K562 (cell line): ENCODE results near the gene ASB2. TPM values are rescaled to one million over a fixed set of nuclear protein-coding genes. Genes with fewer than 3 reads are reported as not detected.

ENCODE experiments used
- ATAC-seq: fragments of 200-7000 bp; cut with Tn5 transposase; 3 replicates; pipeline ENCODE4 v1.9.1; 2020; ENCODE audit warnings: moderate library complexity
- BruUV-seq: library from RNA; stranded (reverse); fragments of 400-500 nt; replicated peaks from 2 replicates; lab custom pipeline; 2021; lab: Mats Ljungman, UMichigan
- CTCF ChIA-PET: fragments of 300-600 bp; formaldehyde crosslinking; extraction: SDS; loops from one replicate; lab custom pipeline; 2021; ENCODE audit warnings: low intra/inter-chr PET ratio; lab: Yijun Ruan, JAX
- POLR2A ChIA-PET: fragments of 300-600, 350-650 bp; sonication (Branson Sonifier 250); formaldehyde crosslinking; extraction: SDS; loops from one replicate; lab custom pipeline; 2021; ENCODE audit warnings: antibody characterized with exemption, inconsistent platforms; lab: Yijun Ruan, JAX
- DNase-seq, 4 experiments: peaks; one replicate each; pipeline versions ENCODE4 v3.0.0 to v3.0.0-alpha.2; 2011 to 2018; ENCODE audit warnings: low spot score in 3 of 4, mixed read lengths in 3 of 4; ENCODE audit errors: extremely low read depth in 1 of 4
- FAIRE-seq: peaks from 2 replicates; lab custom pipeline; 2011; peaks lifted over from hg19 to GRCh38; lab: Jason Lieb, UNC
- H2AFZ ChIP-seq: 2 replicates; pipeline ENCODE4 v1.6.0; 2011; ENCODE audit warnings: low read depth, low read length, control low read depth, inconsistent platforms
- H3K27ac ChIP-seq: fragments of 200-600 bp; 3 replicates; pipeline ENCODE4 v1.8.0; 2011; ENCODE audit warnings: low read depth, mild to moderate bottlenecking, control low read depth, inconsistent platforms, low read length, moderate library complexity, mixed read lengths; ENCODE audit errors: extremely low read depth
- H3K27me3 ChIP-seq, 2 experiments: fragments of 300-600 bp in 1 of 2; 2 replicates in 1 of 2; 3 replicates in 1 of 2; pipeline versions ENCODE4 v1.6.0 to v1.8.0; 2011; ENCODE audit warnings: inconsistent platforms in 2 of 2, low read length in 2 of 2, mild to moderate bottlenecking in 1 of 2, mixed read lengths in 1 of 2, moderate library complexity in 1 of 2; ENCODE audit not compliant: control insufficient read depth in 2 of 2, insufficient read depth in 2 of 2
- H3K36me3 ChIP-seq: fragments of 300-600 bp; 3 replicates; pipeline ENCODE4 v1.8.0; 2011; ENCODE audit warnings: mild to moderate bottlenecking, low read length, inconsistent platforms; ENCODE audit not compliant: control insufficient read depth, insufficient read depth
- H3K4me1 ChIP-seq, 2 experiments: fragments of 200-600 bp in 1 of 2; replicated peaks in 1 of 2; 2 replicates in 1 of 2; 3 replicates in 1 of 2; pipeline versions ENCODE4 v1.5.1 to v1.8.0; 2011; ENCODE audit warnings: inconsistent platforms in 2 of 2, low read length in 2 of 2, mild to moderate bottlenecking in 1 of 2, mixed read lengths in 1 of 2, moderate library complexity in 1 of 2; ENCODE audit not compliant: control insufficient read depth in 2 of 2, insufficient read depth in 2 of 2
- H3K4me2 ChIP-seq: 2 replicates; pipeline ENCODE4 v1.6.1; 2011; ENCODE audit warnings: low read length, control low read depth, inconsistent platforms, mixed read lengths; ENCODE audit not compliant: insufficient read depth
- H3K4me3 ChIP-seq: fragments of 200-600 bp; sonication (generic), shearing (Covaris generic); 2 replicates; pipeline ENCODE4 v1.5.1; 2016; ENCODE audit warnings: control low read depth, inconsistent platforms
- H3K79me2 ChIP-seq: fragments of 200-600 bp; 3 replicates; pipeline ENCODE4 v1.8.0; 2011; ENCODE audit warnings: low read length, inconsistent platforms; ENCODE audit not compliant: control insufficient read depth, insufficient read depth
- H3K9ac ChIP-seq, 2 experiments: 2 replicates each; pipeline versions ENCODE4 v1.6.0 to v1.6.1; 2011; ENCODE audit warnings: low read depth in 2 of 2, low read length in 2 of 2, control low read depth in 1 of 2, inconsistent platforms in 1 of 2, mild to moderate bottlenecking in 1 of 2, mixed read lengths in 1 of 2; ENCODE audit not compliant: insufficient read depth in 1 of 2
- H3K9me1 ChIP-seq: one replicate; pipeline ENCODE4 v1.6.0; 2011; ENCODE audit warnings: inconsistent platforms, mild to moderate bottlenecking, low read length, moderate library complexity; ENCODE audit not compliant: control insufficient read depth, insufficient read depth
- H3K9me3 ChIP-seq: replicated peaks from 2 replicates; pipeline ENCODE4 v1.5.1; 2011; ENCODE audit warnings: low read depth, low read length, inconsistent platforms; ENCODE audit not compliant: control insufficient read depth, insufficient read depth
- H4K20me1 ChIP-seq: replicated peaks from 2 replicates; pipeline ENCODE4 v1.6.1; 2011; ENCODE audit warnings: low read length, inconsistent platforms, mixed read lengths; ENCODE audit not compliant: control insufficient read depth, insufficient read depth
- BDP1 ChIP-seq: IDR thresholded peaks from 3 replicates; pipeline ENCODE4 v1.6.1; 2011; ENCODE audit not compliant: insufficient read length, insufficient read depth
- CREM ChIP-seq: IDR thresholded peaks from 2 replicates; pipeline ENCODE4 v1.6.1; 2014; ENCODE audit warnings: antibody characterized with exemption, low read depth
- HDAC2 ChIP-seq: fragments of 450-650 bp; IDR thresholded peaks from 2 replicates; pipeline ENCODE4 v1.6.1; 2016; ENCODE audit warnings: mild to moderate bottlenecking
- HOMEZ ChIP-seq: fragments of 250-450 bp; sonication (Bioruptor Pico); IDR thresholded peaks from 2 replicates; pipeline ENCODE4 v1.4.0; 2020; ENCODE audit warnings: mild to moderate bottlenecking, moderate library complexity
- KLF6 ChIP-seq: fragments of 250-450 bp; sonication (Bioruptor Pico); IDR thresholded peaks from 2 replicates; pipeline ENCODE4 v1.4.0; 2020; ENCODE audit warnings: mild to moderate bottlenecking, moderate library complexity, borderline replicate concordance
- LCOR ChIP-seq: sonication (generic); formaldehyde crosslinking; IDR thresholded peaks from 2 replicates; pipeline ENCODE4 v1.8.0; 2022; ENCODE audit warnings: mild to moderate bottlenecking, missing genetic modification reagents
- NFYB ChIP-seq: IDR thresholded peaks from 2 replicates; pipeline ENCODE4 v1.6.1; 2011; ENCODE audit warnings: mild to moderate bottlenecking, moderate library complexity; ENCODE audit not compliant: insufficient read length; ENCODE audit errors: extremely low read depth
- SIRT6 ChIP-seq: IDR thresholded peaks from one replicate; pipeline ENCODE4 v1.6.1; 2012; ENCODE audit warnings: low read depth, mild to moderate bottlenecking, control low read depth, inconsistent platforms, low read length, moderate library complexity
- SMC3 ChIP-seq: conservative IDR thresholded peaks from 2 replicates; pipeline ENCODE4 v1.6.1; 2011; ENCODE audit warnings: low read depth, low read length, improper control_type of control experiment; ENCODE audit not compliant: insufficient read depth
- SP1 ChIP-seq: sonication (generic); formaldehyde crosslinking; IDR thresholded peaks from 2 replicates; pipeline ENCODE4 v1.8.1; 2022; ENCODE audit warnings: mild to moderate bottlenecking, missing genetic modification reagents
- SREBF2 ChIP-seq: sonication (generic); formaldehyde crosslinking; IDR thresholded peaks from 2 replicates; pipeline ENCODE4 v1.4.0; 2020; ENCODE audit warnings: mild to moderate bottlenecking, missing genetic modification reagents
- TCF7 ChIP-seq: sonication (generic); IDR thresholded peaks from 2 replicates; pipeline ENCODE4 v1.6.1; 2016; ENCODE audit warnings: antibody characterized with exemption, borderline replicate concordance
- XRCC3 ChIP-seq: fragments of 450-650 bp; IDR thresholded peaks from 2 replicates; pipeline ENCODE4 v1.6.1; 2017; ENCODE audit warnings: mild to moderate bottlenecking, moderate library complexity
- ZBTB17 ChIP-seq: fragments of 450-650 bp; formaldehyde crosslinking; IDR thresholded peaks from 2 replicates; pipeline ENCODE4 v1.4.0; 2020; ENCODE audit warnings: mild to moderate bottlenecking
- ZNF140 ChIP-seq: fragments of 250-450 bp; sonication (Bioruptor Pico); IDR thresholded peaks from 2 replicates; pipeline ENCODE4 v1.8.0; 2021; ENCODE audit warnings: moderate library complexity, mild to moderate bottlenecking, inconsistent platforms
- ZNF217 ChIP-seq: sonication (generic); formaldehyde crosslinking; IDR thresholded peaks from 2 replicates; pipeline ENCODE4 v1.8.0; 2022; ENCODE audit warnings: mild to moderate bottlenecking, missing genetic modification reagents
- ZNF778 ChIP-seq: fragments of 450-650 bp; formaldehyde crosslinking; IDR thresholded peaks from 2 replicates; pipeline ENCODE4 v1.4.0; 2020; ENCODE audit warnings: mild to moderate bottlenecking, moderate library complexity
- whole genome bisulfite sequencing: fragments of 100-300 bp; shearing (Covaris generic); methylation state at CpG from one replicate; pipeline ENCODE4 v1.1.6; 2016; ENCODE audit warnings: low coverage, mixed read lengths; ENCODE audit not compliant: insufficient coverage; ENCODE audit errors: missing lambda C conversion rate; 5-methylcytosine and 5-hydroxymethylcytosine counted together
- in situ Hi-C: fragments of 300-500 bp; cut with MboI; formaldehyde crosslinking; loops from 4 replicates; pipeline ENCODE4 v1.15.0; 2018; ENCODE audit warnings: inconsistent platforms, mixed read lengths
- intact Hi-C: fragments of 100-400 bp; cut with micrococcal nuclease; formaldehyde crosslinking; loops from 2 replicates; pipeline ENCODE4 v1.14.2; 2022
- polyA plus RNA-seq, 8 experiments: library from polyadenylated mRNA; depleted of rRNA in 4 of 8; stranded (reverse) in 5 of 8; unstranded in 3 of 8; fragments of >200 nt; fragmentation: Nextera tagmentation in 2 of 8; fragmentation: Illumina TruSeq in 1 of 8; extraction: Ambion mirVana in 2 of 8; extraction: Trizol in 1 of 8; gene quantifications; 2 replicates each; pipeline versions ENCODE4 v1.2.1 to v1.2.3, GENCODE V29; 2011 to 2014; ENCODE audit warnings: inconsistent platforms in 1 of 8, missing spikeins in 1 of 8
- total RNA-seq, 7 experiments: library from RNA; depleted of rRNA in 6 of 7; stranded (reverse); fragments of >200 nt in 6 of 7; fragmentation: Illumina TruSeq in 2 of 7; extraction: Trizol in 2 of 7; gene quantifications; 2 replicates each; pipeline versions ENCODE4 v1.2.1 to v1.2.3, GENCODE V29; 2011 to 2021; ENCODE audit warnings: low replicate concordance in 1 of 7
- TF ChIP-seq, protein P1 (sequence below): fragments of 450-650 bp; formaldehyde crosslinking; IDR thresholded peaks from 2 replicates; pipeline ENCODE4 v1.4.0; 2022; ENCODE audit warnings: missing genetic modification characterization
- TF ChIP-seq, protein P2 (sequence below), 3 experiments: fragments of 200-800 bp in 1 of 3; fragments of 250-450 bp in 1 of 3; fragments of 450-650 bp in 1 of 3; sonication (Bioruptor Pico) in 1 of 3; sonication (Bioruptor generic) in 1 of 3; formaldehyde crosslinking in 1 of 3; IDR thresholded peaks; 2 replicates each; pipeline versions ENCODE4 v1.6.1 to v1.8.0; 2016 to 2022; ENCODE audit warnings: mild to moderate bottlenecking in 2 of 3, missing genetic modification characterization in 2 of 3, missing compliant biosample characterization in 1 of 3, moderate library complexity in 1 of 3

The ASB2 gene
- total and polyA plus RNA-seq, 9 of the 15 experiments (the other 6 are each of a cell fraction or from before 2014, with no cell fraction given), result not detected

DNA sequence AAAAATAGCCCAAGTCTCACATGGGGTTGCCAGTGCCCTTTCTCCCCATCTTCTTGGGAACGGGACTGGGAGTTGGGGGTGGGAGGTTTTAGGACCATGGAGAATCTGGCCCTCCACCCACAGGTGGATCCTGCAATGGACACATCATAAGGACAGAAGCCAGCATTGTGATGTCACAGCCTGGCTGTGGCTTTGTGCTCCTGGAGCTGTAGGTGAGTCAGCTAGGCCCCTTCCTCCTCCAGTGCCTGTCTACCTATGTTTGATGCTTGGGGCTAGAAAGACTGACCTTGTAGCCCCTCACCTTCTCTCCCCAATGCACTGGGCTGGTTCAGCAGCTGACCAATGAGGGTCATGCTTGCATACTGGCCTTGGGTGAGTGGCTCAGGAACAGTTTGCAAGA is 20.7 kb upstream of the ASB2 start, which contains the start of gene CCDC197:
CCDC197 (plus strand) TSS at position 220 of the 400 bp plus-strand sequence. CDS start 831 bp downstream, outside the sequence.
- DNase-seq, result no peak
- WGBS, result no CpG with 5 or more reads among the region's 1 CpG
- CTCF ChIA-PET, result no interaction called here
- TF ChIP-seq SMC3 (no peak), SP1 (CRISPR knock-in tag) (no peak), BDP1 (no peak), ZNF778 (CRISPR knock-in tag) (no peak), HOMEZ (CRISPR knock-in tag) (no peak), HDAC2 (no peak), XRCC3 (no peak), ZNF140 (CRISPR knock-in tag) (no peak), SREBF2 (CRISPR knock-in tag) (no peak), SIRT6 (no peak), KLF6 (CRISPR knock-in tag) (no peak), ZNF217 (no peak), ZBTB17 (CRISPR knock-in tag) (no peak), CREM (no peak), LCOR (CRISPR knock-in tag) (no peak), TCF7 (no peak), NFYB (no peak)
- TF ChIP-seq, protein P1, sequence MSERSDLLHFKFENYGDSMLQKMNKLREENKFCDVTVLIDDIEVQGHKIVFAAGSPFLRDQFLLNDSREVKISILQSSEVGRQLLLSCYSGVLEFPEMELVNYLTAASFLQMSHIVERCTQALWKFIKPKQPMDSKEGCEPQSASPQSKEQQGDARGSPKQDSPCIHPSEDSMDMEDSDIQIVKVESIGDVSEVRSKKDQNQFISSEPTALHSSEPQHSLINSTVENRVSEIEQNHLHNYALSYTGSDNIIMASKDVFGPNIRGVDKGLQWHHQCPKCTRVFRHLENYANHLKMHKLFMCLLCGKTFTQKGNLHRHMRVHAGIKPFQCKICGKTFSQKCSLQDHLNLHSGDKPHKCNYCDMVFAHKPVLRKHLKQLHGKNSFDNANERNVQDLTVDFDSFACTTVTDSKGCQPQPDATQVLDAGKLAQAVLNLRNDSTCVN (CRISPR knock-in tag), result no peak
- TF ChIP-seq, protein P2, sequence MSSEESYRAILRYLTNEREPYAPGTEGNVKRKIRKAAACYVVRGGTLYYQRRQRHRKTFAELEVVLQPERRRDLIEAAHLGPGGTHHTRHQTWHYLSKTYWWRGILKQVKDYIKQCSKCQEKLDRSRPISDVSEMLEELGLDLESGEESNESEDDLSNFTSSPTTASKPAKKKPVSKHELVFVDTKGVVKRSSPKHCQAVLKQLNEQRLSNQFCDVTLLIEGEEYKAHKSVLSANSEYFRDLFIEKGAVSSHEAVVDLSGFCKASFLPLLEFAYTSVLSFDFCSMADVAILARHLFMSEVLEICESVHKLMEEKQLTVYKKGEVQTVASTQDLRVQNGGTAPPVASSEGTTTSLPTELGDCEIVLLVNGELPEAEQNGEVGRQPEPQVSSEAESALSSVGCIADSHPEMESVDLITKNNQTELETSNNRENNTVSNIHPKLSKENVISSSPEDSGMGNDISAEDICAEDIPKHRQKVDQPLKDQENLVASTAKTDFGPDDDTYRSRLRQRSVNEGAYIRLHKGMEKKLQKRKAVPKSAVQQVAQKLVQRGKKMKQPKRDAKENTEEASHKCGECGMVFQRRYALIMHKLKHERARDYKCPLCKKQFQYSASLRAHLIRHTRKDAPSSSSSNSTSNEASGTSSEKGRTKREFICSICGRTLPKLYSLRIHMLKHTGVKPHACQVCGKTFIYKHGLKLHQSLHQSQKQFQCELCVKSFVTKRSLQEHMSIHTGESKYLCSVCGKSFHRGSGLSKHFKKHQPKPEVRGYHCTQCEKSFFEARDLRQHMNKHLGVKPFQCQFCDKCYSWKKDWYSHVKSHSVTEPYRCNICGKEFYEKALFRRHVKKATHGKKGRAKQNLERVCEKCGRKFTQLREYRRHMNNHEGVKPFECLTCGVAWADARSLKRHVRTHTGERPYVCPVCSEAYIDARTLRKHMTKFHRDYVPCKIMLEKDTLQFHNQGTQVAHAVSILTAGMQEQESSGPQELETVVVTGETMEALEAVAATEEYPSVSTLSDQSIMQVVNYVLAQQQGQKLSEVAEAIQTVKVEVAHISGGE (CRISPR knock-in tag; IDR thresholded peaks at IDR 0.05), result no peak

More for the DNA sequence above, 20.7 kb upstream of the ASB2 start, which contains the start of gene CCDC197:
- H3K27me3 ChIP-seq, result peaks cover 0 to 27% of the 10 kb centered on the region in 2 experiments; a peak in 2 of 5 replicates
- H3K27ac ChIP-seq, result no peak within 1 kb of the TSS
- H3K79me2 ChIP-seq, result no peaks in the 10 kb centered on the region
- H3K36me3 ChIP-seq, result no peaks in the 10 kb centered on the region
- no peak within 1 kb of the TSS for H3K9ac ChIP-seq
- no peak within 1 kb of the TSS for H3K4me2 ChIP-seq
- H3K9me3 ChIP-seq, result no peaks in the 10 kb centered on the region
- in situ Hi-C loops, result no loop called here
- no peak for FAIRE-seq
- 0 out of 2 replicates have a peak, but pooled peaks cover 5% of the 10 kb centered on the region for H4K20me1 ChIP-seq
- no TSS peak for BruUV-seq
- intact Hi-C loops, result no loop called here
- no peak within 1 kb of the TSS for H3K4me3 ChIP-seq
- ATAC-seq, result no peak
- H3K4me1 ChIP-seq, result peaks cover 0 to 6% of the 10 kb centered on the region in 2 experiments; a peak in 2 of 5 replicates
- no peak within 1 kb of the TSS for H2AFZ ChIP-seq
- POLR2A ChIA-PET, result no interaction called here
- H3K9me1 ChIP-seq, result no peaks in the 10 kb centered on the region
